Osteocyte (in vitro differentiated cells): ENCODE data around the gene APOA1. TPM values are rescaled to one million over a fixed set of nuclear protein-coding genes. Genes with fewer than 3 reads are reported as not detected.

Experiments
- DNase-seq: peaks from one replicate; pipeline ENCODE4 v3.0.0; 2021; ENCODE audit warnings: mixed read lengths; ENCODE audit not compliant: unreplicated experiment; ENCODE audit errors: extremely low spot score
- H3K27ac Mint-ChIP-seq: one replicate; pipeline ENCODE4 v1.8.0; 2021; ENCODE audit warnings: mild to moderate bottlenecking, mixed read lengths; ENCODE audit not compliant: unreplicated experiment
- H3K27me3 Mint-ChIP-seq: one replicate; pipeline ENCODE4 v1.8.0; 2021; ENCODE audit warnings: mixed read lengths; ENCODE audit not compliant: unreplicated experiment
- H3K36me3 Mint-ChIP-seq: one replicate; pipeline ENCODE4 v1.8.0; 2021; ENCODE audit warnings: mixed read lengths; ENCODE audit not compliant: unreplicated experiment
- H3K4me1 Mint-ChIP-seq: one replicate; pipeline ENCODE4 v1.8.0; 2021; ENCODE audit warnings: mixed read lengths; ENCODE audit not compliant: unreplicated experiment
- H3K4me3 Mint-ChIP-seq: one replicate; pipeline ENCODE4 v1.8.0; 2021; ENCODE audit warnings: mild to moderate bottlenecking, moderate library complexity, mixed read lengths; ENCODE audit not compliant: unreplicated experiment
- H3K9me3 Mint-ChIP-seq: one replicate; pipeline ENCODE4 v1.8.0; 2021; ENCODE audit warnings: mixed read lengths; ENCODE audit not compliant: unreplicated experiment
- CTCF ChIP-seq: fragments of 200-600 bp; sonication (generic); IDR thresholded peaks from 2 replicates; pipeline ENCODE4 v1.5.0; 2021; ENCODE audit warnings: antibody characterized with exemption, mild to moderate bottlenecking, moderate library complexity
- total RNA-seq: library from RNA; stranded (reverse); gene quantifications from 2 replicates; pipeline ENCODE4 v1.2.1, GENCODE V29; 2021

The APOA1 gene
- total RNA-seq, 1 donor from 2014 or later, result not detected

- Mint-ChIP-seq H3K9me3 (no peaks in the 10 kb centered on the region), H3K27me3 (peaks cover 2% of the 10 kb centered on the region), H3K36me3 (no peaks in the 10 kb centered on the region), H3K4me3 (no peak overlapping the region), H3K27ac (no peak overlapping the region), H3K4me1 (no peaks in the 10 kb centered on the region)
- no peak for TF ChIP-seq CTCF
- no peak for DNase-seq
Measured at GRCh38 chr11:116821050-116821918, 16.1 kb downstream of the APOA1 start.

GRCh38 chr11:116819049-116819448, 18.4 kb downstream of the APOA1 start:
- H3K4me3 Mint-ChIP-seq, result no peak overlapping the region
- peaks cover 2% of the 10 kb centered on the region for H3K27me3 Mint-ChIP-seq
- DNase-seq, result no peak
- H3K36me3 Mint-ChIP-seq, result no peaks in the 10 kb centered on the region
- H3K27ac Mint-ChIP-seq, result no peak overlapping the region
- TF ChIP-seq CTCF, result no peak
- H3K9me3 Mint-ChIP-seq, result no peaks in the 10 kb centered on the region
- H3K4me1 Mint-ChIP-seq, result no peaks in the 10 kb centered on the region

- no peak overlapping the region for H3K27ac Mint-ChIP-seq
- H3K4me3 Mint-ChIP-seq, result no peak overlapping the region
- peaks cover 22% of the 10 kb centered on the region for H3K27me3 Mint-ChIP-seq
- no peaks in the 10 kb centered on the region for H3K36me3 Mint-ChIP-seq
- H3K9me3 Mint-ChIP-seq, result peaks cover 3% of the 10 kb centered on the region
- no peaks in the 10 kb centered on the region for H3K4me1 Mint-ChIP-seq
- no peak for DNase-seq
- no peak for TF ChIP-seq CTCF
Measured at GRCh38 chr11:116814502-116814901, 22.9 kb downstream of the APOA1 start.

DNA sequence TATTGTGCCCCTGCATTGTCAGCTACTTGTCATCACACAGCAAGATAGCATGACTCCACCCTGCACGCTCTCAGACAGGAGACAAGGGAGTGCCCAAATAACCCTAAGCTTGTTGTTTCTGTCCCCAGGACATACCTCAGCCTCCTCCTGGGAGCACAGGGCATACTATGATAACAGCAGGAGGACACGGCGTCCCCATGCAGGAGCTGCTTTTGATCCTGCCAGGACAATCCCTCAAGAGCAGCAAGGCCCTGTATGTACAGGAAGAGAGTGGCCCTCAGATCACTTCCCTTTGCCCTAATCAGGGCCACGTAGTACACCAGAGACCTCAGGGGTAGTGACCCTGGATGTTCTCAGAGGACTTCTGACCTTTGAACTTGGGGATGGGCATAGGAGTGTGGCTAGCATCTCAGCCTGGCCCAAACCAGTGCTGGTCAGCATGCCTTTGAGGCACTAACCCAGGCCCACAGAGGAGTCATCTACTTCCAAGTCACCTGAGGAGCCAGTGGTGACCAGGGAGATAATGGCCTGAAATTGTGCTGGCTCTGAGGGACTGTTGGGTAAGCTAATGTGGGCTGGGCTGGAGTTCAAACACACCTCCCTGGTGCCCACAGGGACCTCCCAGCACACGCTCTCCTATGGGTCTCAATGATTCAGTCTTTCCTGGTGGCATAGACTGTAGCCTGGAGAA, 23.5 kb downstream of the APOA1 start:
- peaks cover 3% of the 10 kb centered on the region for H3K9me3 Mint-ChIP-seq
- TF ChIP-seq CTCF, result no peak
- H3K4me3 Mint-ChIP-seq, result no peak overlapping the region
- H3K36me3 Mint-ChIP-seq, result no peaks in the 10 kb centered on the region
- peaks cover 22% of the 10 kb centered on the region for H3K27me3 Mint-ChIP-seq
- no peak overlapping the region for H3K27ac Mint-ChIP-seq
- no peaks in the 10 kb centered on the region for H3K4me1 Mint-ChIP-seq
- no peak for DNase-seq

- H3K27ac Mint-ChIP-seq, result no peak overlapping the region
- H3K4me3 Mint-ChIP-seq, result no peak overlapping the region
- no peak for TF ChIP-seq CTCF
- H3K9me3 Mint-ChIP-seq, result peaks cover 3% of the 10 kb centered on the region
- no peaks in the 10 kb centered on the region for H3K36me3 Mint-ChIP-seq
- no peaks in the 10 kb centered on the region for H3K4me1 Mint-ChIP-seq
- no peak for DNase-seq
- peaks cover 23% of the 10 kb centered on the region for H3K27me3 Mint-ChIP-seq
Measured at GRCh38 chr11:116813170-116813569, 24.3 kb downstream of the APOA1 start.
